NCI-H1417 (cell line): ENCODE measurements around the gene TDRKH.

Experiments used
- DNase-seq, 3 experiments: peaks; one replicate each; lab custom pipeline; 2025; lab: John Stamatoyannopoulos, UW

The TDRKH gene, protein sequence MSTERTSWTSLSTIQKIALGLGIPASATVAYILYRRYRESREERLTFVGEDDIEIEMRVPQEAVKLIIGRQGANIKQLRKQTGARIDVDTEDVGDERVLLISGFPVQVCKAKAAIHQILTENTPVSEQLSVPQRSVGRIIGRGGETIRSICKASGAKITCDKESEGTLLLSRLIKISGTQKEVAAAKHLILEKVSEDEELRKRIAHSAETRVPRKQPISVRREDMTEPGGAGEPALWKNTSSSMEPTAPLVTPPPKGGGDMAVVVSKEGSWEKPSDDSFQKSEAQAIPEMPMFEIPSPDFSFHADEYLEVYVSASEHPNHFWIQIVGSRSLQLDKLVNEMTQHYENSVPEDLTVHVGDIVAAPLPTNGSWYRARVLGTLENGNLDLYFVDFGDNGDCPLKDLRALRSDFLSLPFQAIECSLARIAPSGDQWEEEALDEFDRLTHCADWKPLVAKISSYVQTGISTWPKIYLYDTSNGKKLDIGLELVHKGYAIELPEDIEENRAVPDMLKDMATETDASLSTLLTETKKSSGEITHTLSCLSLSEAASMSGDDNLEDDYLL

GRCh38 chr1:151790071-151790939 lies at the start of gene TDRKH:
TDRKH (minus strand) TSS chr1:151790500; CDS start chr1:151783022, 7,478 bp downstream.
- DNase-seq: peak; percentile 97 to 100 (median 100)

GRCh38 chr1:151839457-151840403 lies 49.4 kb upstream of the TDRKH start, which contains the start of gene C2CD4D:
C2CD4D (minus strand) TSS chr1:151839820; CDS start chr1:151838989, 831 bp downstream.
- peak; percentile 90 to 92 (median 92) for DNase-seq

DNA sequence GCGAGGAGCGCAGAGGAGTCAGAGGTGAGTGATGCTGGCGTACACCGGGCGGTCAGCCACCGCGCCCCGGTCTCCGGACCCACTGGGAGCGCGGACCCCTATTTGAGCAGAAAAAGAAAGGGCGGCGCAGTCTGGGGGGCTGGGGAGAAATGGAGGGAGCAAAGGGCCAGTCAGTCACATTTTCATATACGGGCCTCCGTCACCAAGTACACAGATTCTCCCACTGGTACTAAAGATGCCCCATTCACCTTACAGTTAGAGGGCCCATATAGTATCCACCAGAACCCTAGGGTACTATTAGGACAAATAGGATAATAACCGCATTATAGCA lies 48.7 kb upstream of the TDRKH start:
- no peak for DNase-seq

- DNase-seq: no peak
Measured at GRCh38 chr1:151838222-151839081, 48.2 kb upstream of the TDRKH start.

- no peak for DNase-seq
Measured at GRCh38 chr1:151837884-151838221, 47.6 kb upstream of the TDRKH start.

DNA sequence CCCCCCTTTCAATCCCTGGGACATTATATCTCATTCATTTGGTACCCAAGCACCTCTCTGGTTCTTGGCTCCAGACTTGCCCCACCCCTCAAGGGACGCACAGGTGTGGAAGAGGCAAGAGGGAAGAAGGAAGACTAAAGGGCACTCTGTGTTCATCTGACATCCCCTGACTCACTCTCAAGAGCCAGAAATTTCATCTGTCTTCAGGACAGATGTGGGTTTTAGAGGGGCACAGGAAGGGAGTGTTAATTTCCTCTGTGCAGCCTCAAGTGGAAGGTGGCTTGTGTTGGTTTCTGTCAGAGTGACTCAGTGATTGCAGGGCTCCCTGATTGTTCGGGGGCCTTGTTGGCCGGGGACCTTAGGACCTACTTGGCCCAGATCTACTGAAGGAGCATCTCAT lies 46.9 kb upstream of the TDRKH start:
- DNase-seq: no peak

DNA sequence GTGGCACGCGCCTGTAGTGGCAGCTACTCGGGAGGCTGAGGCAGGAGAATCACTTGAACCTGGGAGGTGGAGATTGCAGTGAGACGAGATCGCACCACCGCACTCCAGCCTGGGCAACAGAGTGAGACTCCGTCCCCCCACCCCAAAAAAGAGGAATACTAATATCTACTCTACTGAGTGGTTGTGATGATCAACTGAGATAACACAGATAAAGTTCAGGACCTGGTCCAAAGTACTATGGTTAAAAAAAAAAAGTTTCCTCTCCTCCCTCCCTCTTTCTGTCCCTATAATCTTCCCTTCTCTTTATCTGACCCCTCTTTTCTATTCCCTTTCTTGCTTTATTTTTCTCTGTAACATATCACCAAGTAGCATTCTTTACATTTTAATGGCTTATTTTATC lies 45.3 kb upstream of the TDRKH start:
- DNase-seq: no peak

- DNase-seq: no peak
Measured at GRCh38 chr1:151834239-151834638, 43.9 kb upstream of the TDRKH start.

- DNase-seq: no peak
Measured at GRCh38 chr1:151833172-151833900, 43.0 kb upstream of the TDRKH start.

DNA sequence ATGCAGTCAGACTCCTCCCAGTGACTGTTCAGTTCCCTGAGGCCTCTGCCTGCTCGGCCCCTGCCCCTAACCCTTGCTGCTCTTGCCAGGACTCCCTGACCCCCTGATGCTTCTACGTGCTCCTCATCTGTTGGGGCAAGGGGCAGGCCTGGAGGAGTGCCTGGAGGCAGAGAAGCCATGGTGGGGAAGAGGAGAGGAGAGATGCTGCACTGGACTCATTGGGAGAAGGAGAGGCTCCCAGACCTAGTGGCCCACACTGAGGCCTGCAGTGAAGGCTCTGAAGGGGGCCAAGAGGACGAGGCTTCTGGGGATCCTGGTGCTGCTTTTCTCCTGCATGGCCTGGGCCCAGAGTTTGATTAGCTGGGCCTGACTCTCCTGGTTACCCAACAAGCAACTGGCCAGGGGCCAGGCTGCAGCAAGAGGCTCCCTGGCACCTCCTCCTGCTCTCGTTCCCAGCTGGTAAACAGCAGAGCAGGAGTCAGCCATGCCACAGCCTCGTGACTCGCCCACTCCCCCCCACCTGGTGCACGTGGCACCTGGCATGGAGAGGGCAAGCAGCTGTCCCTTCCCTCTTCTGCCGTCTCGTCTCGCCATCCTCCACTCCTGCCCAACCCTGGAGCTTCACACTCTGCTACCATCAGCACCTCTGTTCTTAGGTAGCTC lies 42.1 kb upstream of the TDRKH start:
- peak; percentile 68 to 85 (median 69) for DNase-seq

DNA sequence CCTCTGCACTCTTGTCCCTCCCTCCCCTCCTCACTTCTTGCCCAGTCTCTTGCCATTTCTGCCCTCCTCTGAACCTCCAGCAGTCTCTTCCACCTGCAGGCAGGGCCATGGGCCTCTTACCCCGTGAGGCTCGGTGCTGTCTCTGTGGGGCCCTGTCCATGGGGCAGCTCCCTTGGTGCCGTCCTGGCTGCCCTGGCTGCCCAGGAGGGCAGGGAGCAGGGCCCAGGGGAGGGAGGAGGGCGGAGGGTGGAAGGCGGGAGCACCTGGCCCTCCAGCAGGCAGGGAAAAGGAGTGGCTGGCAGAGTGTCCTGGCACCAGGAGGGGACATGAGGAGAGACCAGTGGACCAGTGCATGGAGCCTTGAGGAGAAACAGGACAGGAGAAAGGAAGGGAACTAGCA lies 41.3 kb upstream of the TDRKH start, which contains the start of gene RORC:
TSS of gene RORC (minus strand) at position 198 of the 400 bp plus-strand sequence. CDS start at position 160, 38 bp downstream.
- DNase-seq: peak in 1 of 3 experiments; percentile 38

GRCh38 chr1:151831256-151831591 lies 40.9 kb upstream of the TDRKH start:
- no peak for DNase-seq

GRCh38 chr1:151830055-151830454 lies 39.8 kb upstream of the TDRKH start:
- DNase-seq: no peak

GRCh38 chr1:151829352-151830046 lies 39.2 kb upstream of the TDRKH start:
- peak in 1 of 3 experiments; percentile 14 for DNase-seq

GRCh38 chr1:151828921-151829320 lies 38.6 kb upstream of the TDRKH start:
- peak in 2 of 3 experiments; percentile 26 to 50 for DNase-seq

- no peak for DNase-seq
Measured at GRCh38 chr1:151827853-151828252, 37.6 kb upstream of the TDRKH start.

- DNase-seq: no peak
Measured at GRCh38 chr1:151825751-151826660, 35.7 kb upstream of the TDRKH start.

DNA sequence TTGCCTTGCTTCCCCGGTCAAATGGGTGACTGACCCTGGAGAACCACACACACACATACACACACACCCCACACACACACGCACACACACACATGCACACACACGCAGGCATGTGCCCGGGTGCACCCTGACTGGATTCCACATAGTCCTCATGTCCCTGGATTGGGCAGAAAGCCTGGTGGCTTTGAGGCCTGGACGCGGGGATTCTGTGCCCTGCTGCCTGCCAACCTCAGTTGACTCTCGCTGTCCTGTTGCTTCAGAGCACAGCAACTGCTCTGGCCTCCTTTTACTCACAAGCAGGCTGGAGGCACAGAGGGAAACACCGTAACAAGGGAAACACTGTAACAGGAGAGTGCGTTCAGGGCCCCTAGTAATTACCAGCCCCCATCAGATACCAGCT lies 34.9 kb upstream of the TDRKH start:
- DNase-seq: no peak
